HG03045 (cell line): ENCODE results near the gene KIAA0930.
"Not testable (repeated sequence)": the region's sequence is repeated elsewhere in the genome, so short reads cannot be mapped to it uniquely, and the experiment has no call there.

Source experiments
- ATAC-seq: cut with Tn5 transposase; IDR thresholded peaks from one replicate; pipeline ENCODE4 v1.9.1; 2021; ENCODE audit warnings: mild to moderate bottlenecking, moderate library complexity; ENCODE audit not compliant: unreplicated experiment

The KIAA0930 gene

GRCh38 chr22:45263463-45264269 lies 23.0 kb upstream of the KIAA0930 start:
- peak; percentile 71 for ATAC-seq

GRCh38 chr22:45262931-45263462 lies 22.3 kb upstream of the KIAA0930 start:
- peak; percentile 35 for ATAC-seq

- no peak for ATAC-seq
Observed at GRCh38 chr22:45262195-45262930, 21.7 kb upstream of the KIAA0930 start.

- no peak for ATAC-seq
Observed at GRCh38 chr22:45261407-45262088, 20.9 kb upstream of the KIAA0930 start.

DNA sequence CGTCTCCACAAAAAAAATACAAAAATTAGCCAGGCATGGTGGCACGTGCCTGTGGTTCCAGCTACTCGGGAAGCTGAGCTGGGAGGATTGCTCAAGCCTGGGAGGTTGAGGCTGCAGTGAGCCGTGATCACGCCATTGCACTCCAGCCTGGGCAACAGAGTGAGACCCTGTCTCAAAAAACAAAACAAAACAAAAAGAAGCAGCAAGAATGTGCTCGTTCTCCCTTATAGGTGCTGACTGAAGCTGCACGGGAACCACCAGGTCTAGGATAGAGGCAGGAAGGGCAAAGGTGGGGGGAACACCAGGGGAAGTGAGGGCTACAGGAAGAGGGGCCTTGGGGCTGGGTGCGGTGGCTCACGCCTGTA lies 19.7 kb upstream of the KIAA0930 start:
- not testable (repeated sequence) for ATAC-seq

DNA sequence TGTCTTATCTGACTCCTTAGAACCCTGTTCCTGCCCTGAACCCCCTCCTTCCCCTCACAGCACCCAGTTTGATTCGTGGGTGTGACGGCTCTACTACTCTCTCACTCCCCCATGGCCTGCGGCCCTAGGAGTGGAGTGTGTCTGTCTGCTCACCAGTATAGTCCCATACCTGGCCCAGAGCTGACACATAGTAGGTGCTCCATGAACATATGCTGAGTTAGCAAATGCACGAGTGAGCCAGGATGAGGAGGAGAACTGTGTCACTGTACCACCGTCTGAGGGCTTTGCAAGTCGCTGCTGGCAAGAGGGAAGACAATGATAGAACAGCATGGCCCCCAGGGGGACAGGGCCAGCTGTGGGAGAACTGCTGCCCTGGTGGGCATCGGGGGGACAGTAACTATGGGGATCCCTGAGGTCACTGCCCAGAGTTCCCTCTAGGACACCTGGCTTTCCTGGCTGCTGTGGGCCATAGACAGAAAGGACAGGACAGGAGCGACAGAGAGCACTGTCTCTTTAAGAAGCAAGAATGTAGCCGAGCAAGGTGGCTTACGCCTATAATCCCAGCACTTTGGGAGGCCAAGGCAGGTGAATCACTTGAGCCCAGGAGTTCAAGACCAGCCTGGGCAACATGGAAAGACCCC lies 19.2 kb upstream of the KIAA0930 start:
- no peak for ATAC-seq

DNA sequence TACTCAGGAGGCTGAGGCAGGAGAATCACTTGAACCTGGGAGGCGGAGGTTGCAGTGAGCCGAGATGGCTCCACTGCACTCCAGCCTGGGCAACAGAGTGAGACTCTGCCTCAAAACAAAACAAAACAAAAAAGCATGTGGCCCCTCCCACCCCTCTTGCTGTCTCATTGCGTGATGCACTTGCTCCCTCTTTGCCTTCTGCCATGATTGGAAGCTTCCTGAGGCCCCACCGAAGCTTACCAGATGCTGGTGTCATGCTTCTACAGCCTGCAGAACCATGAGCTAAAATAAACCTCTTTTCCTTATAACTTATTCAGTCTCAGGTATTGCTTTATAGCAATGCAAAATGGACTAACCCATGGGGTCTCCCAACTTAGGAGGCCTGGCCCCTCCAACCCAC lies 17.2 kb upstream of the KIAA0930 start:
- ATAC-seq = not testable (repeated sequence)

DNA sequence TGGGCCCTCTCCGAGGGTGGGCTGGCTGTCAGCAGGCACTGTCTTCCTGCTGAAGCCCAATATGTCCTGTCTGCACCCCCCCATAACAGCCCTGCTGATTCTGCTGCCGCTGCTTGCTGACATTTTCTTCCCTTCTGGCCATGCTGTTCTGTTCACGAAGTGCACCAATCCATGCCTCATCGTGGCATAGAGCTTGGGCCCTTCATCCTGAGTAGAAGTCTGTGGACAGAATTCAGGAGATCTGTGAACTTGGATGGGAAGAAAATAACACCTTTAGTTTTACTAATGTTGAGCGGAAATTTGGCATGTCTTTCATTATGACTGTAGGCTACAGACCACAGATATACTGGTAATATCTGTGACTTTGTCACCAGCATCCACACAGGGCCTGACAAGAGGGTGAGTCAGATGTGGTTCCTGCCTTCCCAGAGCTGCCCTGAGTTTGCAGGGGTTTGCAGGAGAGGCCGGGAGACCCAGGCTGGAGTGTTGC lies 14.1 kb upstream of the KIAA0930 start:
- ATAC-seq = no peak

GRCh38 chr22:45254388-45254787 lies 13.7 kb upstream of the KIAA0930 start:
- no peak for ATAC-seq

- ATAC-seq = no peak
Observed at GRCh38 chr22:45253039-45253641, 12.4 kb upstream of the KIAA0930 start.

GRCh38 chr22:45251825-45252224 lies 11.1 kb upstream of the KIAA0930 start:
- no peak for ATAC-seq

GRCh38 chr22:45248832-45249561 lies 8.3 kb upstream of the KIAA0930 start:
- ATAC-seq = peak; percentile 75

- ATAC-seq = no peak
Observed at GRCh38 chr22:45246060-45246985, 5.6 kb upstream of the KIAA0930 start.

DNA sequence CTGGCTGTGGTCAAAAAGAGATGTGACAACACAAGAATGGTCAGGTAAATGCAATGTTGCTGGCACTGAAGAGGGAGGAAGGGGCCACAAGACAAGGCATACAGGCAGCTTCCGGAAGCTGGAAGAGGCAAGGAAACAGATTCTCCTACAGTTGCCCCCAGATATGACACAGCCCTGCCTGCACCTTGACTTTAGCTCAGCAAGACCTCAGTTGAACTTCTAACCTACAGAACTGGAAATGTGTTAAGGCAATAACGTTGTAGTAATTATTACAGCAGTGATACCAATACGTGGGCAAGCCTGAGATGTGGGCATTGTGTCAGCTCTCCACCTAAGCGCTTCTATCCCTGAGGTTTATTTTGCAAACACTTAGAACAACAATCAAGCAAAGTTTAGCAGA lies 4.2 kb upstream of the KIAA0930 start:
- ATAC-seq = no peak

DNA sequence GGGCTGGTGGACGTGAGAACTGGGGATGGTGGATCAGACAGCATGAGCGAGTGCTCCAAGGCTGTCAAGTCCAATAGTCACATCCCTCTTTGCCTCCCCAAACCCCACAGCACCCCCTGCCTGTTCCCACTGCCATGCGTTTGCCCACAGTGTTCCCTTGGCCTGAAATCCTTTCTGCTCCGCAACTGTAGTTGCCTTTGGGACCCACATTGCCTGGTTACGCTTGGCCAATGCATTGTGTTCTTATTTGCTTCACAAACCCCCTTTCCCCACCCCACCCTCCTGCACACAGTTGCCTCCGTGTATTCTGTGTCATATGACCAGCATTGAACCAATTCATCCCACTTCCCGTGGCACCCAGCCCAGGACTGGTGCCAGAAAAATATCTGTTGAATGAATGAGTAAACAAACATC lies 2.1 kb upstream of the KIAA0930 start:
- ATAC-seq = no peak

- peak; percentile 12 for ATAC-seq
Observed at GRCh38 chr22:45240104-45240809, 437 bp downstream of the KIAA0930 start.

- ATAC-seq = no peak
Observed at GRCh38 chr22:45239681-45240051, 1.0 kb downstream of the KIAA0930 start.
